ENCODE data around the gene CREB1.

DNA sequence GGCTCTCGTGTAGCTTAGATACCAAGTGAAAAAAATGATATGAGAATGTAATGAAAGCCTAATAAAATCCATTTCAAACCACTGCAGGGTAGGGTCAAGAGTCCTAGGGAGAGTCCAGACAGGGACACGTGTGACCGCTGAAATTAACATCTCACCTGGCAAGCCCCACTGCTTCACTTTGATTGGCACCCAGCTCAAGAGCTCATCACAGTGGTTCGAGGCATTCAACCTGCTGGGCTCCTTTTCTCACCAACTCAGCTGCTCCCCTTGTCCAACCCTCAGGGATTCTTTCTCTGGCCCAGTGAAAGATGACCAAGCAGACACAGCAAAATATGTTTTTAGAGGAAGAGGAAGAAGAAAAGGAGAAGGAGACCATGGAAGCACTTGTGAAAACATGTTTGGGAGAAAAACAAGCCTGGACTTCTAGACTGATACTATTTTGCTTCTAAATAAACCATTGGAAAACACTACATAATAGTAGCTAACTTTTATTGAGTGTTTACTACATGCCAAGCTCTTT, 49.2 kb upstream of the CREB1 start:
- TF ChIP-seq CTCF (IDR thresholded peaks at IDR 0.05) (no peak), RCOR1 (IDR thresholded peaks at IDR 0.05; ENCODE audit: low read length) (no peak), GABPA (IDR thresholded peaks at IDR 0.05; ENCODE audit: low read depth) (no peak)

All from SK-N-SH (cell line).